T follicular helper cell (primary cell): Measurements from ENCODE around the gene METTL1.
"Not testable (repeated sequence)": the region's sequence is repeated elsewhere in the genome, so short reads cannot be mapped to it uniquely, and the experiment has no call there.

Experiments
- DNase-seq: peaks from one replicate; pipeline ENCODE4 v3.0.0-alpha.2; 2020; ENCODE audit warnings: low read depth
- total RNA-seq, 2 experiments: gene quantifications; one replicate each; lab custom pipeline; 2026; lab: John Stamatoyannopoulos, UW

METTL1 gene
- total RNA-seq: 7.5 to 39.3 reads per million in 2 experiments

GRCh38 chr12:57771873-57772428 is at the start of gene METTL1:
Gene METTL1, minus strand, starts transcription at chr12:57772105. Its CDS starts 22 bp downstream, at chr12:57772083.
- DNase-seq: peak; percentile 85

GRCh38 chr12:57821015-57821414 is 49.1 kb upstream of the METTL1 start:
- DNase-seq: not testable (repeated sequence)

GRCh38 chr12:57820119-57820518 is 48.2 kb upstream of the METTL1 start:
- DNase-seq: not testable (repeated sequence)

GRCh38 chr12:57817990-57818331 is 46.1 kb upstream of the METTL1 start:
- not testable (repeated sequence) for DNase-seq

- no peak for DNase-seq
Measured at GRCh38 chr12:57817261-57817989, 45.5 kb upstream of the METTL1 start.

- no peak for DNase-seq
Measured at GRCh38 chr12:57816855-57817151, 44.9 kb upstream of the METTL1 start.

- DNase-seq: no peak
Measured at GRCh38 chr12:57816001-57816854, 44.3 kb upstream of the METTL1 start.

GRCh38 chr12:57815177-57816000 is 43.5 kb upstream of the METTL1 start:
- DNase-seq: no peak

GRCh38 chr12:57813971-57814772 is 42.3 kb upstream of the METTL1 start:
- no peak for DNase-seq

GRCh38 chr12:57813111-57813970 is 41.4 kb upstream of the METTL1 start:
- no peak for DNase-seq

- DNase-seq: no peak
Measured at GRCh38 chr12:57811028-57811755, 39.3 kb upstream of the METTL1 start.

GRCh38 chr12:57810450-57810849 is 38.5 kb upstream of the METTL1 start:
- no peak for DNase-seq

- no peak for DNase-seq
Measured at GRCh38 chr12:57809425-57809824, 37.5 kb upstream of the METTL1 start.

GRCh38 chr12:57808351-57808750 is 36.4 kb upstream of the METTL1 start:
- DNase-seq: no peak

- DNase-seq: no peak
Measured at GRCh38 chr12:57807285-57807684, 35.4 kb upstream of the METTL1 start.

- no peak for DNase-seq
Measured at GRCh38 chr12:57806677-57807076, 34.8 kb upstream of the METTL1 start.

- peak; percentile 6 for DNase-seq
Measured at GRCh38 chr12:57803319-57803893, 31.5 kb upstream of the METTL1 start.

GRCh38 chr12:57802607-57803006 is 30.7 kb upstream of the METTL1 start:
- DNase-seq: no peak

- no peak for DNase-seq
Measured at GRCh38 chr12:57800965-57801364, 29.1 kb upstream of the METTL1 start.
